ENCODE measurements around the gene DACH1. TPM values are rescaled to one million over a fixed set of nuclear protein-coding genes. Genes with fewer than 3 reads are reported as not detected.

Gene DACH1
- polyA plus RNA-seq, 3 donors, result 0.03 to 0.69 (median 0.26) TPM

DNA sequence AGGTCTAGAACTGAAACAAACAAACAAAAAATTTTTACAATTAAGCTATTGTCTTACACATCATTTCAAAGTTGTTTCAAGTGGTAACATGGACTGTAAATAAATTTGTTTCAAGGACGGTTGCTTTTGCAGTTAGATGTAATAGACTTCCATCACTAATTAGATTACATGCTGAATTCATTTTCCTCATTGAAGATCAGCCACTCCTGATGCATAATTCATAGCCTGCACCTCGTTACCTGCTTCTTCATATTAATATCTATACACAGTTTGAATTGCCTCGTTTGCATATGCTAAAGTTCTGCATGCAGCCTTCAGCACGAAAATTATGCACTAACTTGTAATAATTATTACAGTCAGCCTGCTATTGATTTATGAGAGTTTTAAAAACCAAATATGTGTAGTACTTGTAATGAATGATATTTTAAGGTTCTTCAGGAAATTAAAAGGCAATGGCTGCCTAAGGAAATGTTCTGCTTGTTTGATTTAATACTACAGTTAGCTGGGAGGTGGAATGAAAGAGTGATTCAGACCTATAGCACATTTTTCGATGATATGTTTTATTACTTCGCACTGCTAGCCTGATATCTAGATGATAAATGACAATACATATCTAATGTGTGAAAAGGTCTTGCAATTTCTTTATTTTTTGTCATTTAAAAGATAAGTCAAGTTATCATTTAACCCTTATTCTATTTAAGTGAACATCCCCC, 184.9 kb downstream of the DACH1 start:
- TF ChIP-seq, protein P1, sequence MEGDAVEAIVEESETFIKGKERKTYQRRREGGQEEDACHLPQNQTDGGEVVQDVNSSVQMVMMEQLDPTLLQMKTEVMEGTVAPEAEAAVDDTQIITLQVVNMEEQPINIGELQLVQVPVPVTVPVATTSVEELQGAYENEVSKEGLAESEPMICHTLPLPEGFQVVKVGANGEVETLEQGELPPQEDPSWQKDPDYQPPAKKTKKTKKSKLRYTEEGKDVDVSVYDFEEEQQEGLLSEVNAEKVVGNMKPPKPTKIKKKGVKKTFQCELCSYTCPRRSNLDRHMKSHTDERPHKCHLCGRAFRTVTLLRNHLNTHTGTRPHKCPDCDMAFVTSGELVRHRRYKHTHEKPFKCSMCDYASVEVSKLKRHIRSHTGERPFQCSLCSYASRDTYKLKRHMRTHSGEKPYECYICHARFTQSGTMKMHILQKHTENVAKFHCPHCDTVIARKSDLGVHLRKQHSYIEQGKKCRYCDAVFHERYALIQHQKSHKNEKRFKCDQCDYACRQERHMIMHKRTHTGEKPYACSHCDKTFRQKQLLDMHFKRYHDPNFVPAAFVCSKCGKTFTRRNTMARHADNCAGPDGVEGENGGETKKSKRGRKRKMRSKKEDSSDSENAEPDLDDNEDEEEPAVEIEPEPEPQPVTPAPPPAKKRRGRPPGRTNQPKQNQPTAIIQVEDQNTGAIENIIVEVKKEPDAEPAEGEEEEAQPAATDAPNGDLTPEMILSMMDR (IDR thresholded peaks at IDR 0.05), result no peak
- no peak overlapping the region for H3K4me2 ChIP-seq (replicated peaks; ENCODE audit: extremely low read depth, low read length, poor library complexity, severe bottlenecking)
- WGBS (ENCODE audit: insufficient coverage), result 80% methylated on average over 1 of the region's 6 CpGs

GRCh38 chr13:71677124-71677523, 189.9 kb downstream of the DACH1 start:
- Mint-ChIP-seq H3K27me3 (ENCODE audit: low read depth in 3 of 3) (no peaks in the 10 kb centered on the region), H3K27ac (no peak overlapping the region), H3K4me1 (peaks cover 3% of the 10 kb centered on the region), H3K9me3 (peaks cover 0 to 15% (median 2%) of the 10 kb centered on the region in 7 donors), H3K36me3 (peaks cover 7 to 11% of the 10 kb centered on the region in 2 donors), H3K4me3 (no peak overlapping the region)
- TF ChIP-seq, protein P1 (IDR thresholded peaks at IDR 0.05), result no peak
- no peaks in the 10 kb centered on the region for H3K27me3 ChIP-seq (ENCODE audit: control insufficient read depth in 2 of 2, insufficient read depth in 2 of 2, low read length in 2 of 2)
- no peak overlapping the region for H3K9ac ChIP-seq (ENCODE audit: insufficient read depth, low read length, poor library complexity, severe bottlenecking)
- DNase-seq, result no peak
- WGBS (ENCODE audit: insufficient coverage), result 60% methylated on average over 1 of the region's 2 CpGs
- H3K27ac ChIP-seq (ENCODE audit: low read depth in 1 of 2, low read length in 2 of 2), result no peak overlapping the region
- no peaks in the 10 kb centered on the region for H3K4me1 ChIP-seq (ENCODE audit: control insufficient read depth in 1 of 2, insufficient read depth in 2 of 2, low read length in 2 of 2)
- H3K36me3 ChIP-seq (replicated peaks in 1 of 2; ENCODE audit: control insufficient read depth in 1 of 2, insufficient read depth in 2 of 2, low read length in 2 of 2), result no peaks in the 10 kb centered on the region
- peaks cover 0 to 10% of the 10 kb centered on the region in 2 donors for H3K9me3 ChIP-seq (replicated peaks in 1 of 2; ENCODE audit: control insufficient read depth in 1 of 2, insufficient read depth in 1 of 2, low read length in 2 of 2)
- H3K79me2 ChIP-seq (ENCODE audit: insufficient read depth, low read length), result no peaks in the 10 kb centered on the region
- H4K20me1 ChIP-seq (ENCODE audit: insufficient read depth, low read length), result no peaks in the 10 kb centered on the region
- H2AFZ ChIP-seq (ENCODE audit: insufficient read depth, low read depth, low read length, poor library complexity, severe bottlenecking), result no peak overlapping the region
- H3K4me2 ChIP-seq (replicated peaks; ENCODE audit: extremely low read depth, low read length, poor library complexity, severe bottlenecking), result no peak overlapping the region
- intact Hi-C loops (cut with micrococcal nuclease), result no loop called here
- H3K4me3 ChIP-seq (replicated peaks in 1 of 3; ENCODE audit: low read depth in 2 of 3, low read length in 3 of 3), result no peak overlapping the region

More for the DNA sequence above, 184.9 kb downstream of the DACH1 start:
- H3K4me1 ChIP-seq (ENCODE audit: control insufficient read depth in 1 of 2, insufficient read depth in 2 of 2, low read length in 2 of 2), result no peaks in the 10 kb centered on the region
- no peaks in the 10 kb centered on the region for H4K20me1 ChIP-seq (ENCODE audit: insufficient read depth, low read length)
- peaks cover 5 to 11% of the 10 kb centered on the region in 2 donors for H3K36me3 Mint-ChIP-seq
- no peak overlapping the region for H3K4me3 ChIP-seq (replicated peaks in 1 of 3; ENCODE audit: low read depth in 2 of 3, low read length in 3 of 3)
- H3K4me1 Mint-ChIP-seq, result peaks cover 4% of the 10 kb centered on the region
- H3K36me3 ChIP-seq (replicated peaks in 1 of 2; ENCODE audit: control insufficient read depth in 1 of 2, insufficient read depth in 2 of 2, low read length in 2 of 2), result no peaks in the 10 kb centered on the region
- H3K27me3 ChIP-seq (ENCODE audit: control insufficient read depth in 2 of 2, insufficient read depth in 2 of 2, low read length in 2 of 2), result no peaks in the 10 kb centered on the region
- no peak overlapping the region for H3K27ac ChIP-seq (ENCODE audit: low read depth in 1 of 2, low read length in 2 of 2)
- H3K9me3 ChIP-seq (replicated peaks in 1 of 2; ENCODE audit: control insufficient read depth in 1 of 2, insufficient read depth in 1 of 2, low read length in 2 of 2), result peaks cover 0 to 4% of the 10 kb centered on the region in 2 donors
- H3K9me3 Mint-ChIP-seq, result peaks cover 0 to 3% (median 2%) of the 10 kb centered on the region in 7 donors
- no peaks in the 10 kb centered on the region for H3K79me2 ChIP-seq (ENCODE audit: insufficient read depth, low read length)
- H3K27me3 Mint-ChIP-seq (ENCODE audit: low read depth in 3 of 3), result peaks cover 0 to 2% (median 0%) of the 10 kb centered on the region in 3 donors
- no peak overlapping the region for H3K9ac ChIP-seq (ENCODE audit: insufficient read depth, low read length, poor library complexity, severe bottlenecking)
- no peak for DNase-seq
- no peak overlapping the region for H2AFZ ChIP-seq (ENCODE audit: insufficient read depth, low read depth, low read length, poor library complexity, severe bottlenecking)
- no peak overlapping the region for H3K27ac Mint-ChIP-seq
- no peak overlapping the region for H3K4me3 Mint-ChIP-seq
- intact Hi-C loops (cut with micrococcal nuclease), result no loop called here

Measured in CD14-positive monocyte (primary cell).